ENCODE measurements around the gene TCF7. TPM values are rescaled to one million over a fixed set of nuclear protein-coding genes. Genes with fewer than 3 reads are reported as not detected.

TCF7 gene
- total RNA-seq, 1 donor from 2014 or later: 11.7 TPM

GRCh38 chr5:134153241-134153640 is 38.8 kb downstream of the TCF7 start:
- H3K4me1 Mint-ChIP-seq (ENCODE audit: unreplicated experiment): peaks cover 5% of the 10 kb centered on the region
- no peaks in the 10 kb centered on the region for H3K9me3 Mint-ChIP-seq
- no peak overlapping the region for H3K4me3 Mint-ChIP-seq
- no peak overlapping the region for H3K27ac Mint-ChIP-seq
- no peaks in the 10 kb centered on the region for H3K27me3 Mint-ChIP-seq
- H3K36me3 Mint-ChIP-seq: peaks cover 32% of the 10 kb centered on the region
- no peak for TF ChIP-seq CTCF (conservative IDR thresholded peaks at IDR 0.05)
- DNase-seq (ENCODE audit: extremely low spot score, unreplicated experiment): no peak

- peaks cover 31% of the 10 kb centered on the region for H3K36me3 Mint-ChIP-seq
- no peaks in the 10 kb centered on the region for H3K27me3 Mint-ChIP-seq
- no peak overlapping the region for H3K4me3 Mint-ChIP-seq
- no peak for DNase-seq (ENCODE audit: extremely low spot score, unreplicated experiment)
- peaks cover 4% of the 10 kb centered on the region for H3K4me1 Mint-ChIP-seq (ENCODE audit: unreplicated experiment)
- no peak for TF ChIP-seq CTCF (conservative IDR thresholded peaks at IDR 0.05)
- no peak overlapping the region for H3K27ac Mint-ChIP-seq
- H3K9me3 Mint-ChIP-seq: no peaks in the 10 kb centered on the region
These were observed 39.2 kb downstream of the TCF7 start for GRCh38 chr5:134153657-134154056.

GRCh38 chr5:134161513-134162395 is 47.3 kb downstream of the TCF7 start:
- Mint-ChIP-seq H3K9me3 (peaks cover 5% of the 10 kb centered on the region), H3K4me3 (no peak overlapping the region), H3K27ac (no peak overlapping the region), H3K4me1 (ENCODE audit: unreplicated experiment) (no peaks in the 10 kb centered on the region), H3K27me3 (no peaks in the 10 kb centered on the region), H3K36me3 (peaks cover 51% of the 10 kb centered on the region)
- TF ChIP-seq CTCF (conservative IDR thresholded peaks at IDR 0.05): no peak
- no peak for DNase-seq (ENCODE audit: extremely low spot score, unreplicated experiment)

GRCh38 chr5:134162592-134162991 is 48.1 kb downstream of the TCF7 start:
- H3K9me3 Mint-ChIP-seq: peaks cover 5% of the 10 kb centered on the region
- no peaks in the 10 kb centered on the region for H3K27me3 Mint-ChIP-seq
- H3K36me3 Mint-ChIP-seq: peaks cover 54% of the 10 kb centered on the region
- no peak for DNase-seq (ENCODE audit: extremely low spot score, unreplicated experiment)
- no peak for TF ChIP-seq CTCF (conservative IDR thresholded peaks at IDR 0.05)
- no peaks in the 10 kb centered on the region for H3K4me1 Mint-ChIP-seq (ENCODE audit: unreplicated experiment)
- H3K4me3 Mint-ChIP-seq: no peak overlapping the region
- no peak overlapping the region for H3K27ac Mint-ChIP-seq

GRCh38 chr5:134171972-134172371 is 57.5 kb downstream of the TCF7 start:
- peaks cover 43% of the 10 kb centered on the region for H3K36me3 Mint-ChIP-seq
- no peaks in the 10 kb centered on the region for H3K27me3 Mint-ChIP-seq
- no peak for DNase-seq (ENCODE audit: extremely low spot score, unreplicated experiment)
- H3K9me3 Mint-ChIP-seq: no peaks in the 10 kb centered on the region
- H3K4me1 Mint-ChIP-seq (ENCODE audit: unreplicated experiment): peaks cover 12% of the 10 kb centered on the region
- no peak for TF ChIP-seq CTCF (conservative IDR thresholded peaks at IDR 0.05)
- peak overlapping the region; percentile 7 for H3K27ac Mint-ChIP-seq
- no peak overlapping the region for H3K4me3 Mint-ChIP-seq
